H9 (cell line): Measurements from ENCODE around the gene SLC2A10. TPM values are rescaled to one million over a fixed set of nuclear protein-coding genes. Genes with fewer than 3 reads are reported as not detected.

ENCODE experiments used
- DNase-seq: peaks from one replicate; pipeline ENCODE4 v3.0.0-alpha.2; 2017
- H2AFZ ChIP-seq: one replicate; pipeline ENCODE4 v1.6.1; 2013; ENCODE audit warnings: mild to moderate bottlenecking, low read length, control low read depth, moderate library complexity
- H2AK5ac ChIP-seq: 2 replicates; pipeline ENCODE4 v1.6.1; 2013; ENCODE audit warnings: low read length, control low read depth, mixed read lengths; ENCODE audit not compliant: insufficient read length
- H2BK120ac ChIP-seq: one replicate; pipeline ENCODE4 v1.6.1; 2013; ENCODE audit warnings: low read depth, mild to moderate bottlenecking, low read length, control low read depth, inconsistent platforms; ENCODE audit not compliant: poor library complexity, severe bottlenecking
- H2BK12ac ChIP-seq: 2 replicates; pipeline ENCODE4 v1.6.1; 2013; ENCODE audit warnings: low read length, control low read depth, mixed read lengths, low read depth; ENCODE audit not compliant: insufficient read length
- H2BK15ac ChIP-seq: 2 replicates; pipeline ENCODE4 v1.6.1; 2013; ENCODE audit warnings: low read depth, low read length, control low read depth
- H2BK20ac ChIP-seq: one replicate; pipeline ENCODE4 v1.6.1; 2013; ENCODE audit warnings: low read depth, mild to moderate bottlenecking, low read length, control low read depth, inconsistent platforms; ENCODE audit not compliant: poor library complexity, severe bottlenecking
- H2BK5ac ChIP-seq: 2 replicates; pipeline ENCODE4 v1.6.1; 2013; ENCODE audit warnings: low read length, control low read depth, mixed read lengths; ENCODE audit not compliant: insufficient read length
- H3K14ac ChIP-seq: 2 replicates; pipeline ENCODE4 v1.6.1; 2013; ENCODE audit warnings: low read length, control low read depth; ENCODE audit not compliant: insufficient read depth
- H3K18ac ChIP-seq: 2 replicates; pipeline ENCODE4 v1.6.1; 2013; ENCODE audit warnings: low read depth, mild to moderate bottlenecking, mixed read lengths, low read length, control low read depth; ENCODE audit not compliant: insufficient read length
- H3K23ac ChIP-seq: 2 replicates; pipeline ENCODE4 v1.6.1; 2013; ENCODE audit warnings: low read length, control low read depth, mixed read lengths, low read depth; ENCODE audit not compliant: insufficient read length
- H3K23me2 ChIP-seq: 2 replicates; pipeline ENCODE4 v1.6.1; 2013; ENCODE audit warnings: low read depth, mild to moderate bottlenecking, mixed read lengths, low read length, control low read depth; ENCODE audit not compliant: insufficient read length, poor library complexity, severe bottlenecking
- H3K27ac ChIP-seq: 2 replicates; pipeline ENCODE4 v1.5.1; 2013; ENCODE audit warnings: low read length, control low read depth, mixed read lengths, low read depth; ENCODE audit not compliant: insufficient read length
- H3K27me3 ChIP-seq: 2 replicates; pipeline ENCODE4 v1.6.1; 2013; ENCODE audit warnings: low read length, control low read depth, inconsistent platforms; ENCODE audit not compliant: insufficient read depth
- H3K4ac ChIP-seq: 2 replicates; pipeline ENCODE4 v1.6.1; 2013; ENCODE audit warnings: low read depth, mild to moderate bottlenecking, control low read depth, inconsistent platforms, low read length, moderate library complexity
- H3K4me1 ChIP-seq: 2 replicates; pipeline ENCODE4 v1.6.1; 2013; ENCODE audit warnings: low read length, control low read depth, inconsistent platforms; ENCODE audit not compliant: insufficient read depth
- H3K4me2 ChIP-seq: 2 replicates; pipeline ENCODE4 v1.6.1; 2013; ENCODE audit warnings: low read length, control low read depth, mixed read lengths; ENCODE audit not compliant: insufficient read length, insufficient read depth
- H3K56ac ChIP-seq: 2 replicates; pipeline ENCODE4 v1.6.1; 2013; ENCODE audit warnings: low read depth, mild to moderate bottlenecking, mixed read lengths, low read length, control low read depth; ENCODE audit not compliant: insufficient read length
- H3K79me1 ChIP-seq: 2 replicates; pipeline ENCODE4 v1.6.1; 2013; ENCODE audit warnings: low read depth, mild to moderate bottlenecking, moderate library complexity, low read length, control low read depth, inconsistent platforms; ENCODE audit not compliant: insufficient read depth, poor library complexity, severe bottlenecking
- H3K79me2 ChIP-seq: 2 replicates; pipeline ENCODE4 v1.6.1; 2013; ENCODE audit warnings: low read length, control low read depth, inconsistent platforms; ENCODE audit not compliant: insufficient read depth
- H3K9ac ChIP-seq: 2 replicates; pipeline ENCODE4 v1.6.1; 2013; ENCODE audit warnings: low read length, control low read depth, mixed read lengths; ENCODE audit not compliant: insufficient read length; ENCODE audit errors: extremely low read depth
- H3K9me3 ChIP-seq: one replicate; pipeline ENCODE4 v1.6.1; 2013; ENCODE audit warnings: low read depth, low read length, inconsistent platforms; ENCODE audit not compliant: control insufficient read depth
- H3T11ph ChIP-seq: one replicate; pipeline ENCODE4 v1.6.1; 2013; ENCODE audit warnings: mild to moderate bottlenecking, low read length, control low read depth, inconsistent platforms
- H4K20me1 ChIP-seq: one replicate; pipeline ENCODE4 v1.6.1; 2013; ENCODE audit not compliant: control insufficient read depth, insufficient read length, insufficient read depth
- H4K5ac ChIP-seq: 2 replicates; pipeline ENCODE4 v1.6.1; 2013; ENCODE audit warnings: low read depth, mild to moderate bottlenecking, mixed read lengths, low read length, control low read depth; ENCODE audit not compliant: insufficient read length
- H4K8ac ChIP-seq: replicated peaks from 2 replicates; pipeline ENCODE4 v1.6.1; 2013; ENCODE audit warnings: low read length, control low read depth, mixed read lengths, low read depth; ENCODE audit not compliant: insufficient read length
- H4K91ac ChIP-seq: 2 replicates; pipeline ENCODE4 v1.6.1; 2013; ENCODE audit warnings: low read depth, mild to moderate bottlenecking, moderate library complexity, mixed read lengths, low read length, control low read depth; ENCODE audit not compliant: insufficient read length
- H3K27ac Mint-ChIP-seq, 3 experiments: 2 replicates in 2 of 3; 3 replicates in 1 of 3; pipeline ENCODE4 v1.8.0; 2020 to 2021; ENCODE audit warnings: mixed read lengths in 3 of 3, mild to moderate bottlenecking in 1 of 3, moderate library complexity in 1 of 3
- H3K27me3 Mint-ChIP-seq: 2 replicates; pipeline ENCODE4 v1.8.0; 2021; ENCODE audit warnings: low read depth, mild to moderate bottlenecking, moderate library complexity, mixed read lengths
- H3K36me3 Mint-ChIP-seq, 3 experiments: 2 replicates in 2 of 3; 3 replicates in 1 of 3; pipeline ENCODE4 v1.8.0; 2020 to 2021; ENCODE audit warnings: low read depth in 3 of 3, mixed read lengths in 3 of 3; ENCODE audit not compliant: insufficient read depth in 1 of 3
- H3K4me1 Mint-ChIP-seq, 2 experiments: 2 replicates each; pipeline ENCODE4 v1.8.0; 2020; ENCODE audit warnings: mixed read lengths in 2 of 2
- H3K4me3 Mint-ChIP-seq, 2 experiments: 2 replicates in 1 of 2; 3 replicates in 1 of 2; pipeline ENCODE4 v1.8.0; 2020 to 2021; ENCODE audit warnings: mild to moderate bottlenecking in 2 of 2, mixed read lengths in 2 of 2, moderate library complexity in 1 of 2
- H3K9me3 Mint-ChIP-seq, 2 experiments: 2 replicates in 1 of 2; 3 replicates in 1 of 2; pipeline ENCODE4 v1.8.0; 2020; ENCODE audit warnings: mild to moderate bottlenecking in 2 of 2, mixed read lengths in 2 of 2, moderate library complexity in 1 of 2
- CTCF ChIP-seq: fragments of 200-600 bp; sonication (generic); conservative IDR thresholded peaks from 3 replicates; pipeline ENCODE4 v1.8.0; 2021; ENCODE audit warnings: antibody characterized with exemption, mild to moderate bottlenecking
- WGBS: extraction: QIAGEN DNeasy Blood & Tissue Kit; methylation state at CpG from one replicate; pipeline ENCODE4 v1.1.7; 2013; ENCODE audit warnings: missing lambda C conversion rate, low lambda C conversion rate, mixed read lengths; ENCODE audit not compliant: insufficient read length; ENCODE audit errors: extremely low coverage; 5-methylcytosine and 5-hydroxymethylcytosine counted together
- total RNA-seq: library from RNA; stranded (reverse); gene quantifications from 2 replicates; pipeline ENCODE4 v1.2.1, GENCODE V29; 2021

The SLC2A10 gene
- total RNA-seq, 1 experiment from 2014 or later: 8.2 TPM

- Histone ChIP-seq H4K91ac (no peak overlapping the region), H3K23ac (no peak overlapping the region), H3K79me1 (no peaks in the 10 kb centered on the region), H3K4ac (no peak overlapping the region), H4K20me1 (no peaks in the 10 kb centered on the region), H2AK5ac (no peak overlapping the region), H2BK5ac (no peak overlapping the region), H3K27ac (no peak overlapping the region), H3K4me2 (no peak overlapping the region), H2AFZ (no peak overlapping the region), H2BK12ac (no peak overlapping the region), H2BK20ac (no peak overlapping the region), H3K18ac (no peak overlapping the region), H3K23me2 (no peaks in the 10 kb centered on the region), H3K4me1 (no peaks in the 10 kb centered on the region), H3K9ac (no peak overlapping the region), H3K79me2 (no peaks in the 10 kb centered on the region), H2BK15ac (no peak overlapping the region), H3K14ac (no peak overlapping the region), H3K56ac (no peak overlapping the region), H2BK120ac (no peak overlapping the region), H4K5ac (no peak overlapping the region), H3K9me3 (no peaks in the 10 kb centered on the region), H3K27me3 (no peaks in the 10 kb centered on the region), H4K8ac (no peak overlapping the region), H3T11ph (no peak overlapping the region)
- Mint-ChIP-seq H3K9me3 (peaks cover 3 to 7% of the 10 kb centered on the region in 2 experiments; a peak in 3 of 5 replicates), H3K27ac (no peak overlapping the region), H3K4me1 (0 out of 4 replicates have a peak, but pooled peaks cover 0 to 2% of the 10 kb centered on the region in 2 experiments), H3K36me3 (peaks cover 18 to 31% (median 22%) of the 10 kb centered on the region in 3 experiments), H3K4me3 (no peak overlapping the region), H3K27me3 (no peaks in the 10 kb centered on the region)
- WGBS: no CpG with 5 or more reads among the region's 1 CpG
- TF ChIP-seq CTCF: no peak
- no peak for DNase-seq
Measured at GRCh38 chr20:46723039-46723438, 13.6 kb downstream of the SLC2A10 start.
